ENCODE measurements around the gene KRTAP4-1. TPM values are rescaled to one million over a fixed set of nuclear protein-coding genes. Genes with fewer than 3 reads are reported as not detected.
"Not testable (repeated sequence)": the region's sequence is repeated elsewhere in the genome, so short reads cannot be mapped to it uniquely, and the experiment has no call there.

KRTAP4-1 gene
- total RNA-seq, 1 donor from 2014 or later = not detected

DNA sequence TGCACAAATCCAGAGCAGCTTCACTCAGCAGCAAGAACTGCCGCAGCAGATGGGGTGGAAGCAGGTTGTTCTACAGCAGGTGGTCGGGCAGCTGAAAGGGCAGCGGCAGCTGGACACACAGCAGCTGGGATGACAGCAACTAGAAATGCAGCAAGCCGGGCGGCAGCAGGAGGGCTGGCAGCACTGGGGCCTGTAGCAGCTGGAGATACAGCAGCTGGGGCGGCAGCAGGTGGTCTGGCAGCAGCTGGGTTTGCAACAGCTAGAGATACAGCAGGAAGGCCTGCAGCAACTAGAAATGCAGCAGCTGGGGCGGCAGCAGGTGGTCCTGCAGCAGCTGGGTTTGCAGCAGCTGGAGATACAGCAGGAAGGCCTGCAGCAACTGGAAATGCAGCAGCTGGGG, 17.1 kb downstream of the KRTAP4-1 start:
- Histone ChIP-seq H3K36me3 (no peaks in the 10 kb centered on the region), H3K4me3 (no peak overlapping the region), H3K4me1 (no peaks in the 10 kb centered on the region), H3K27ac (no peak overlapping the region), H3K9me3 (no peaks in the 10 kb centered on the region), H3K27me3 (ENCODE audit: low read depth) (peaks cover 3% of the 10 kb centered on the region)
- intact Hi-C loops (cut with DNase I) = no loop called here
- ATAC-seq (no peak), DNase-seq (no peak)
- TF ChIP-seq, protein P1, sequence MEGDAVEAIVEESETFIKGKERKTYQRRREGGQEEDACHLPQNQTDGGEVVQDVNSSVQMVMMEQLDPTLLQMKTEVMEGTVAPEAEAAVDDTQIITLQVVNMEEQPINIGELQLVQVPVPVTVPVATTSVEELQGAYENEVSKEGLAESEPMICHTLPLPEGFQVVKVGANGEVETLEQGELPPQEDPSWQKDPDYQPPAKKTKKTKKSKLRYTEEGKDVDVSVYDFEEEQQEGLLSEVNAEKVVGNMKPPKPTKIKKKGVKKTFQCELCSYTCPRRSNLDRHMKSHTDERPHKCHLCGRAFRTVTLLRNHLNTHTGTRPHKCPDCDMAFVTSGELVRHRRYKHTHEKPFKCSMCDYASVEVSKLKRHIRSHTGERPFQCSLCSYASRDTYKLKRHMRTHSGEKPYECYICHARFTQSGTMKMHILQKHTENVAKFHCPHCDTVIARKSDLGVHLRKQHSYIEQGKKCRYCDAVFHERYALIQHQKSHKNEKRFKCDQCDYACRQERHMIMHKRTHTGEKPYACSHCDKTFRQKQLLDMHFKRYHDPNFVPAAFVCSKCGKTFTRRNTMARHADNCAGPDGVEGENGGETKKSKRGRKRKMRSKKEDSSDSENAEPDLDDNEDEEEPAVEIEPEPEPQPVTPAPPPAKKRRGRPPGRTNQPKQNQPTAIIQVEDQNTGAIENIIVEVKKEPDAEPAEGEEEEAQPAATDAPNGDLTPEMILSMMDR (IDR thresholded peaks at IDR 0.05) = no peak

DNA sequence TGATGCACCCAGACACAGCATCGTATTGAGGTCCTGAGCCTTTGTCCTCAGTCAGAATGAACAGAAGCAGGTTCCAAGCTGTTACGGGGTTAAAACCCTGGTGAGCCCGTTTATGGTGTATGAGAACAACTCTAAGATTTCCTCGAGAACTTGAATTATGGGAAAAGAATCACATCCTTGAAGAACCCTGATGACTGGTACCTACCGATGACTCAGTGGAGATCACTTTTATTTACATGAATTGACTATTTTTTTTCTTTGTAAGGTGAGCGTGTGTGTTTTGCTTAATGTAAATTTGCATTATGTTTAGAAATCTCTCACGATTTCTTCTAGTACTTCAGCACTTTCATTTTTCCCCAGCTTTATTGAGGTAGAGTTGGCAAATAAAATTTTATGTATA, 20.9 kb downstream of the KRTAP4-1 start:
- no peaks in the 10 kb centered on the region for H3K9me3 ChIP-seq
- ATAC-seq (no peak), DNase-seq (no peak)
- no peak overlapping the region for H3K27ac ChIP-seq
- H3K27me3 ChIP-seq (ENCODE audit: low read depth) = peaks cover 3% of the 10 kb centered on the region
- TF ChIP-seq, protein P1 (IDR thresholded peaks at IDR 0.05) = no peak
- H3K36me3 ChIP-seq = no peaks in the 10 kb centered on the region
- intact Hi-C loops (cut with DNase I) = no loop called here
- H3K4me3 ChIP-seq = no peak overlapping the region
- no peaks in the 10 kb centered on the region for H3K4me1 ChIP-seq

DNA sequence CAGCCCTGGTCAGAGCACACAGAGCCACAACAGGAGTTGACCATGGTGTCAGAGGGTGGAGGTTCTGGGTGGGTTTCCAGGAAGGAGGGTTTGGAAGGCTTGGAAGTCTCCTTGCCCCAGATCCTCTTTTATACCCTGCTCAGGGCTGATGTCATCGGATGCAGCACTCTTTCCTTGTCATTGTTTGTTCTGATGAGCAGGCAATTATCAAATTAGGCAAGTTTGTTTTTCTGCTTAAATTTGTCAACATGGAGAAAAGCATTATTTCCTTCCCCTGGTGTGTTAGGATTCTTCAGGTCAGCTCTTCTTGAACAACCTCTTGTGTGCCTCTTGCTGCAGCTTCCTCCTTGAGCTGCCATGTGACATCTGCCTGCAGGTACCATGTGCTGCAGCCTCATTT, 24.1 kb downstream of the KRTAP4-1 start, which contains the start of gene KRTAP4-4:
Gene KRTAP4-4, minus strand, starts transcription at position 101 of the 400 bp plus-strand sequence. Its CDS starts 57 bp downstream, at position 44.
- no peak within 1 kb of the TSS for H3K27ac ChIP-seq
- no peak for ATAC-seq

DNA sequence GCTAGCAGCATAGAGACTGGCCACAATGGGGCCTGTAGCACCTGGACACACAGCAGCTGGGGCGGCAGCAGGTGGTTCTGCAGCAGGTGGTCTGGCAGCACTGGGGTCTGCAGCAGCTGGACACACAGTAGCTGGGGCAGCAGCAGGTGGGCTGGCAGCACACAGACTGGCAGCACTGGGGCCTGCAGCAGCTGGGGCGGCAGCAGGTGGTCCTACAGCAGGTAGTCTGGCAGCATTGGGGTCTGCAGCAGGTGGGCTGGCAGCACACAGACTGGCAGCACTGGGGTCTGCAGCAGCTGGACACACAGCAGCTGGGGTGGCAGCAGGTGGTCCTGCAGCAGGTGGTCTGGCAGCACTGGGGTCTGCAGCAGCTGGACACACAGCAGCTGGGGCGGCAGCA, 24.5 kb downstream of the KRTAP4-1 start:
- intact Hi-C loops (cut with DNase I); H3K27ac ChIP-seq; ATAC-seq; H3K36me3 ChIP-seq; H3K9me3 ChIP-seq; H3K27me3 ChIP-seq (ENCODE audit: low read depth); H3K4me3 ChIP-seq; H3K4me1 ChIP-seq; DNase-seq: not testable (repeated sequence)

More for the DNA sequence above, 24.1 kb downstream of the KRTAP4-1 start, which contains the start of gene KRTAP4-4:
- Histone ChIP-seq H3K9me3 (no peaks in the 10 kb centered on the region), H3K4me1 (no peaks in the 10 kb centered on the region), H3K36me3 (no peaks in the 10 kb centered on the region), H3K27me3 (ENCODE audit: low read depth) (peaks cover 11% of the 10 kb centered on the region), H3K4me3 (no peak within 1 kb of the TSS)
- TF ChIP-seq, protein P1 (IDR thresholded peaks at IDR 0.05) = no peak
- DNase-seq = no peak
- intact Hi-C loops (cut with DNase I) = no loop called here

DNA sequence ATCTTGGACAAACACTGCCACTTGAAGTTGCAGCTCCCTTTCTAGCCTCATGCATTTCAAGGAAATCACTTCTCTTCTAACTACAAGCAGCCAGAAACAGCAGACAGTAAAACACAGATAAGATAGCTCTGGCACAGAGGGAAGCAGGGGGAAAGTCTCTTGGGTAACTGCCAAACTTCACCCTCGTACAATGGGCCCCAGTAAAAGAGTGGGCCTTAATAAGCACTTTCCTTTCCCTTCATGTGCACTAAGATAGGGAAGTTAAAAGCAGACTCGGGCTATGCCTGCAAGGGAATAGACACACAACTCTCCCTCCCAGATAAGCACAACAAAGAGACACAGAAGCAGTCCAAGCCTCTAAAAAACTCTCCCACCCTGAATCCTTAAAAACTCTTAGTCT, 30.9 kb downstream of the KRTAP4-1 start:
- Histone ChIP-seq H3K27ac (no peak overlapping the region), H3K9me3 (no peaks in the 10 kb centered on the region), H3K27me3 (ENCODE audit: low read depth) (peaks cover 12% of the 10 kb centered on the region), H3K4me3 (no peak overlapping the region), H3K36me3 (no peaks in the 10 kb centered on the region), H3K4me1 (no peaks in the 10 kb centered on the region)
- no peak for DNase-seq
- TF ChIP-seq, protein P1 (IDR thresholded peaks at IDR 0.05) = no peak
- ATAC-seq = no peak
- intact Hi-C loops (cut with DNase I) = no loop called here

DNA sequence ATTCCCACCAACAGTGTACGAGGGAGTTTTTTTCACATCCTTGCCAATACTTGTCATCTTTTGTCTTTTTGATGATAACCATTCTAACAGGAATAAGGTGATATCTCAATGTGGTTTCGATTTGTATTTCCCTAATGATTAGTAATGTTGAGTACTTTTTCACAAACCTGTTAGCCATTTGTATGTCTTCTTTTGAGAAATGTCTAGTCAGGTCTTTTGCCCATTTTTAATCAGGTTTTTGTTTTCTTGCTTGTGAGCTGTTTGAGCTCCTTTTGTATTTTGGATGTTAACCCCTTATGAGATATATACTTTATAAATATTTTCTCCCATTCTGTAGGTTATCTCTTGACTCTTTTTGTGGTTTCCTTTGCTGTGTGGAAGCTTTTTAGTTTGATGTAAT, 33.2 kb downstream of the KRTAP4-1 start:
- DNase-seq = no peak
- TF ChIP-seq, protein P1 (IDR thresholded peaks at IDR 0.05) = no peak
- intact Hi-C loops (cut with DNase I) = no loop called here
- no peak overlapping the region for H3K27ac ChIP-seq
- no peaks in the 10 kb centered on the region for H3K4me1 ChIP-seq
- no peaks in the 10 kb centered on the region for H3K9me3 ChIP-seq
- no peak for ATAC-seq
- H3K27me3 ChIP-seq (ENCODE audit: low read depth) = peaks cover 7% of the 10 kb centered on the region
- no peaks in the 10 kb centered on the region for H3K36me3 ChIP-seq
- no peak overlapping the region for H3K4me3 ChIP-seq
